AG04449 (cell line): ENCODE measurements around the gene EPHA8.

Experiments
- CTCF ChIA-PET: fragments of 350-600 bp; formaldehyde crosslinking; extraction: SDS; loops from one replicate; lab custom pipeline; 2021; ENCODE audit warnings: antibody characterized with exemption; lab: Yijun Ruan, JAX
- POLR2A ChIA-PET: fragments of 400-600, 350-600 bp; formaldehyde crosslinking; extraction: SDS; loops from one replicate; lab custom pipeline; 2020; ENCODE audit warnings: antibody characterized with exemption, inconsistent platforms; lab: Yijun Ruan, JAX
- DNase-seq: peaks from one replicate; pipeline ENCODE4 v3.0.0-alpha.2; 2010; ENCODE audit warnings: low read depth, low spot score
- H3K4me3 ChIP-seq: 2 replicates; pipeline ENCODE4 v1.5.1; 2011; ENCODE audit warnings: low read depth, mild to moderate bottlenecking, control low read depth, low read length
- CTCF ChIP-seq: IDR thresholded peaks from one replicate; pipeline ENCODE4 v1.5.1; 2011; ENCODE audit warnings: mild to moderate bottlenecking, moderate library complexity, low read length, control low read depth, inconsistent platforms; ENCODE audit not compliant: insufficient read depth; ENCODE audit errors: missing control alignments

The EPHA8 gene

DNA sequence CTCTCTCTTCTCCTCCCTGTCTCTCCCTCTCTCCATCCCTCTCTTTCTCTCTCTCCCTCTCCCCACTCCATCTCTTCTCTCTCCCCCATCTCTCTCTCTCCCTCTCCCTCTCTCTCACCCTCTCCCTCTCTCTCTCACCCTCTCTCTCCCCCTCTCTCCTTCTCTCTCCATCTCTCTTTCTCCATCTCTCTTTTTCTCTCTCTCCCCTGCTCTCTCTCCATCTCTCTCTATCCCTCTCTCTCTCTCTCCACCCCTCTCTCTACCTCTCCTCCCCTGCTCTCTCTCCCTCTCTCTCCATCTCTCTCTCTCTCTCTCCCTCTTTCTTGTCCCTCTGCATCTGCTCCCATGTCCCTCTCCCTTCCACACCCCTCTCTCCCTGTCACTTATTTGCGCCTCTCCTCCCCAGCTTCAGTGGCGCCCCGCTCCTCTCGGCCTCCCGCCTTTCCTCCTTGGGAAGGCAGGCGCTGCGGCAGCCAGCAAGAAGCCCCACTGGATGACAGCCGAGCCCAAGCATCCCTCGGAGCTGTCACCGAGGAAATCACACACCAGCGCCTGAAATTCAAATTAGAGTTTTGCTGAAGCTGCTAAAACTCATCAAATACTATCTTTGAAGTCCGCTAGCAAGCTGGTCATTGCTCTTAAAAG, 15.3 kb upstream of the EPHA8 start:
- POLR2A ChIA-PET = no interaction called here
- no peak overlapping the region for H3K4me3 ChIP-seq
- no peak for DNase-seq
- TF ChIP-seq CTCF = no peak
- CTCF ChIA-PET = interaction anchor here (0.7 kb wide), 1 partner anchor 359 kb away, joined by 3 read pairs; no protein-coding TSS in a partner anchor

DNA sequence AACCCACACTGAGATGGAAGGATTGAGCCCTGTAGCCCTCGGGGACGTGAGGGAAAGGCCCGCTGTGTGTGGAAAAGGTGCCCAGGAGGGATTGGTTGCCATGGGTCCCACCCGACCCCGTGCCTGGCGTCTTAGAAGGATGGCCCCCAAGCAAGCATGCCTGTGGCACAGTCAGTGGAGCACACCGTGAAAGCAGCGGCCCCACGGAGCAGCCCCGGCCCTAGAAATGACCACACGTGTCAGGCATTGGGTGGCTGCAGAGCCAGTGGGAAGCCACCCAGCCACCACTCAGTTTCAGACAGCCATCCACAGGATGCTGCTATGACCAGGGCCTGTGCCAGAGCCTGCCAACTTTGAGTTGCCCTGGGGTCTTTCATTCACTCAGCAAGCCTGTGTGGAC, 13.3 kb upstream of the EPHA8 start:
- no peak for DNase-seq
- no peak for TF ChIP-seq CTCF
- H3K4me3 ChIP-seq = no peak overlapping the region
- ChIA-PET POLR2A (no interaction called here), CTCF (no interaction called here)

DNA sequence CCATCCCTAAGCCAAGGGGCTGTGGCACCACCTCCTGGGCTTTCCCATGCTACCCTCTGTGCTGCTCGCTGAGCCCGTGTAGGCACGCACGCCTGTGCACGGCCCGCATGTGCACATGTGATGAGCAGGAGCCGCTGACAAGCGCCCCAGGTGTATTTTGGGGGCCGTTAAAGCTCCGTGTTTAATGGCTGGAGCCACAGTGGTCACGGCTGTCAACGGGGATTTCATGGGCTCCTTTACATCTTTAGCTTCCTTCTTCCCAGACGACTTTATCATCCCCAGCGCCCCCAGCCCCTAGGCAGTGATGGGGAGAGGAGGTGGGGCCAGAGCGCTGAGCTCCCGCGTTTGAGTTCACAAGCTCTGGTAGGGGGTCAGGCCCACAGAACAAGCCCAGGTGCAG, 11.7 kb upstream of the EPHA8 start:
- CTCF ChIA-PET = no interaction called here
- POLR2A ChIA-PET = interaction anchor here (1.2 kb wide), 1 partner anchor 99 kb away, joined by 3 read pairs; no protein-coding TSS in a partner anchor
- DNase-seq = no peak
- H3K4me3 ChIP-seq = no peak overlapping the region
- TF ChIP-seq CTCF = no peak

GRCh38 chr1:22552021-22552420, 11.3 kb upstream of the EPHA8 start:
- no peak for TF ChIP-seq CTCF
- DNase-seq = no peak
- CTCF ChIA-PET = no interaction called here
- POLR2A ChIA-PET = interaction anchor here (1.2 kb wide), 1 partner anchor 99 kb away, joined by 3 read pairs; no protein-coding TSS in a partner anchor
- H3K4me3 ChIP-seq = no peak overlapping the region

- TF ChIP-seq CTCF = no peak
- ChIA-PET CTCF (no interaction called here), POLR2A (no interaction called here)
- no peak overlapping the region for H3K4me3 ChIP-seq
- no peak for DNase-seq
These were observed 10.0 kb upstream of the EPHA8 start for GRCh38 chr1:22553104-22553880.

DNA sequence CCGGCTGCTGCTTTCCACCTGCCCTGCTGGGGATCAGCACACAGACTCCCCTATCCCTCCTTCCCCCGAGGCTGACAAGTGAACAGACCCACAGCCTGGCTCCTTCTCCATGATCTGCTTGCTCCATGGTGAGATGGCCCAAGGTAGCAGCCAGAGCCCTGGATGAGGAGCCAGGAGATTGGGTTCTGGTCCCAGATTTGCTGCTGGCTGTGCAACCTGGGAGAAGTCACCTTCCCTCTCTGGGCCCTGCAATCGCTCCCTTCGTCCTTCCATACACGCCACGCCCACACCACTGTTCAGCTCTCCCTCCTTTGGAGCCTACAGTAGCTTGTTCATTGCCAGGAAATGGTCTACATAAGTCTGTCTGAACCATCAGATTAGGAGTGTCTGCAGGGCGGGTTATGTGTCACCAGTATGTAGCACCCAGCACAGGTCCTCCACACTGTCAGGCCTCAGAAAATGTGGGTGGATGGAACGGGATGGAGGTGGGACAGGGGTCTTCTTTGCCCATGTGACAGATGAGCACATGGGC, 9.2 kb upstream of the EPHA8 start:
- CTCF ChIA-PET = no interaction called here
- no peak overlapping the region for H3K4me3 ChIP-seq
- TF ChIP-seq CTCF = no peak
- DNase-seq = no peak
- POLR2A ChIA-PET = no interaction called here
